ENCODE measurements around the gene CEP112.

- TF ChIP-seq POLR2A (IDR thresholded peaks at IDR 0.05; ENCODE audit: low read length) (no peak), GATA1 (IDR thresholded peaks at IDR 0.05; ENCODE audit: low read depth, low read length) (no peak)
These were observed 508.5 kb downstream of the CEP112 start for GRCh38 chr17:65683428-65683827.

Data from erythroblast (primary cell).